H9 (cell line): Measurements from ENCODE around the gene MYOD1. TPM values are rescaled to one million over a fixed set of nuclear protein-coding genes. Genes with fewer than 3 reads are reported as not detected.

Source experiments
- DNase-seq: peaks from one replicate; pipeline ENCODE4 v3.0.0-alpha.2; 2017
- H2AFZ ChIP-seq: one replicate; pipeline ENCODE4 v1.6.1; 2013; ENCODE audit warnings: mild to moderate bottlenecking, low read length, control low read depth, moderate library complexity
- H2AK5ac ChIP-seq: 2 replicates; pipeline ENCODE4 v1.6.1; 2013; ENCODE audit warnings: low read length, control low read depth, mixed read lengths; ENCODE audit not compliant: insufficient read length
- H2BK120ac ChIP-seq: one replicate; pipeline ENCODE4 v1.6.1; 2013; ENCODE audit warnings: low read depth, mild to moderate bottlenecking, low read length, control low read depth, inconsistent platforms; ENCODE audit not compliant: poor library complexity, severe bottlenecking
- H2BK12ac ChIP-seq: 2 replicates; pipeline ENCODE4 v1.6.1; 2013; ENCODE audit warnings: low read length, control low read depth, mixed read lengths, low read depth; ENCODE audit not compliant: insufficient read length
- H2BK15ac ChIP-seq: 2 replicates; pipeline ENCODE4 v1.6.1; 2013; ENCODE audit warnings: low read depth, low read length, control low read depth
- H2BK20ac ChIP-seq: one replicate; pipeline ENCODE4 v1.6.1; 2013; ENCODE audit warnings: low read depth, mild to moderate bottlenecking, low read length, control low read depth, inconsistent platforms; ENCODE audit not compliant: poor library complexity, severe bottlenecking
- H2BK5ac ChIP-seq: 2 replicates; pipeline ENCODE4 v1.6.1; 2013; ENCODE audit warnings: low read length, control low read depth, mixed read lengths; ENCODE audit not compliant: insufficient read length
- H3K14ac ChIP-seq: 2 replicates; pipeline ENCODE4 v1.6.1; 2013; ENCODE audit warnings: low read length, control low read depth; ENCODE audit not compliant: insufficient read depth
- H3K18ac ChIP-seq: 2 replicates; pipeline ENCODE4 v1.6.1; 2013; ENCODE audit warnings: low read depth, mild to moderate bottlenecking, mixed read lengths, low read length, control low read depth; ENCODE audit not compliant: insufficient read length
- H3K23ac ChIP-seq: 2 replicates; pipeline ENCODE4 v1.6.1; 2013; ENCODE audit warnings: low read length, control low read depth, mixed read lengths, low read depth; ENCODE audit not compliant: insufficient read length
- H3K23me2 ChIP-seq: 2 replicates; pipeline ENCODE4 v1.6.1; 2013; ENCODE audit warnings: low read depth, mild to moderate bottlenecking, mixed read lengths, low read length, control low read depth; ENCODE audit not compliant: insufficient read length, poor library complexity, severe bottlenecking
- H3K27ac ChIP-seq: 2 replicates; pipeline ENCODE4 v1.5.1; 2013; ENCODE audit warnings: low read length, control low read depth, mixed read lengths, low read depth; ENCODE audit not compliant: insufficient read length
- H3K27me3 ChIP-seq: 2 replicates; pipeline ENCODE4 v1.6.1; 2013; ENCODE audit warnings: low read length, control low read depth, inconsistent platforms; ENCODE audit not compliant: insufficient read depth
- H3K4ac ChIP-seq: 2 replicates; pipeline ENCODE4 v1.6.1; 2013; ENCODE audit warnings: low read depth, mild to moderate bottlenecking, control low read depth, inconsistent platforms, low read length, moderate library complexity
- H3K4me1 ChIP-seq: 2 replicates; pipeline ENCODE4 v1.6.1; 2013; ENCODE audit warnings: low read length, control low read depth, inconsistent platforms; ENCODE audit not compliant: insufficient read depth
- H3K4me2 ChIP-seq: 2 replicates; pipeline ENCODE4 v1.6.1; 2013; ENCODE audit warnings: low read length, control low read depth, mixed read lengths; ENCODE audit not compliant: insufficient read length, insufficient read depth
- H3K56ac ChIP-seq: 2 replicates; pipeline ENCODE4 v1.6.1; 2013; ENCODE audit warnings: low read depth, mild to moderate bottlenecking, mixed read lengths, low read length, control low read depth; ENCODE audit not compliant: insufficient read length
- H3K79me1 ChIP-seq: 2 replicates; pipeline ENCODE4 v1.6.1; 2013; ENCODE audit warnings: low read depth, mild to moderate bottlenecking, moderate library complexity, low read length, control low read depth, inconsistent platforms; ENCODE audit not compliant: insufficient read depth, poor library complexity, severe bottlenecking
- H3K79me2 ChIP-seq: 2 replicates; pipeline ENCODE4 v1.6.1; 2013; ENCODE audit warnings: low read length, control low read depth, inconsistent platforms; ENCODE audit not compliant: insufficient read depth
- H3K9ac ChIP-seq: 2 replicates; pipeline ENCODE4 v1.6.1; 2013; ENCODE audit warnings: low read length, control low read depth, mixed read lengths; ENCODE audit not compliant: insufficient read length; ENCODE audit errors: extremely low read depth
- H3K9me3 ChIP-seq: one replicate; pipeline ENCODE4 v1.6.1; 2013; ENCODE audit warnings: low read depth, low read length, inconsistent platforms; ENCODE audit not compliant: control insufficient read depth
- H3T11ph ChIP-seq: one replicate; pipeline ENCODE4 v1.6.1; 2013; ENCODE audit warnings: mild to moderate bottlenecking, low read length, control low read depth, inconsistent platforms
- H4K20me1 ChIP-seq: one replicate; pipeline ENCODE4 v1.6.1; 2013; ENCODE audit not compliant: control insufficient read depth, insufficient read length, insufficient read depth
- H4K5ac ChIP-seq: 2 replicates; pipeline ENCODE4 v1.6.1; 2013; ENCODE audit warnings: low read depth, mild to moderate bottlenecking, mixed read lengths, low read length, control low read depth; ENCODE audit not compliant: insufficient read length
- H4K8ac ChIP-seq: replicated peaks from 2 replicates; pipeline ENCODE4 v1.6.1; 2013; ENCODE audit warnings: low read length, control low read depth, mixed read lengths, low read depth; ENCODE audit not compliant: insufficient read length
- H4K91ac ChIP-seq: 2 replicates; pipeline ENCODE4 v1.6.1; 2013; ENCODE audit warnings: low read depth, mild to moderate bottlenecking, moderate library complexity, mixed read lengths, low read length, control low read depth; ENCODE audit not compliant: insufficient read length
- H3K27ac Mint-ChIP-seq, 3 experiments: 2 replicates in 2 of 3; 3 replicates in 1 of 3; pipeline ENCODE4 v1.8.0; 2020 to 2021; ENCODE audit warnings: mixed read lengths in 3 of 3, mild to moderate bottlenecking in 1 of 3, moderate library complexity in 1 of 3
- H3K27me3 Mint-ChIP-seq: 2 replicates; pipeline ENCODE4 v1.8.0; 2021; ENCODE audit warnings: low read depth, mild to moderate bottlenecking, moderate library complexity, mixed read lengths
- H3K36me3 Mint-ChIP-seq, 3 experiments: 2 replicates in 2 of 3; 3 replicates in 1 of 3; pipeline ENCODE4 v1.8.0; 2020 to 2021; ENCODE audit warnings: low read depth in 3 of 3, mixed read lengths in 3 of 3; ENCODE audit not compliant: insufficient read depth in 1 of 3
- H3K4me1 Mint-ChIP-seq, 2 experiments: 2 replicates each; pipeline ENCODE4 v1.8.0; 2020; ENCODE audit warnings: mixed read lengths in 2 of 2
- H3K4me3 Mint-ChIP-seq, 2 experiments: 2 replicates in 1 of 2; 3 replicates in 1 of 2; pipeline ENCODE4 v1.8.0; 2020 to 2021; ENCODE audit warnings: mild to moderate bottlenecking in 2 of 2, mixed read lengths in 2 of 2, moderate library complexity in 1 of 2
- H3K9me3 Mint-ChIP-seq, 2 experiments: 2 replicates in 1 of 2; 3 replicates in 1 of 2; pipeline ENCODE4 v1.8.0; 2020; ENCODE audit warnings: mild to moderate bottlenecking in 2 of 2, mixed read lengths in 2 of 2, moderate library complexity in 1 of 2
- CTCF ChIP-seq: fragments of 200-600 bp; sonication (generic); conservative IDR thresholded peaks from 3 replicates; pipeline ENCODE4 v1.8.0; 2021; ENCODE audit warnings: antibody characterized with exemption, mild to moderate bottlenecking
- WGBS: extraction: QIAGEN DNeasy Blood & Tissue Kit; methylation state at CpG from one replicate; pipeline ENCODE4 v1.1.7; 2013; ENCODE audit warnings: missing lambda C conversion rate, low lambda C conversion rate, mixed read lengths; ENCODE audit not compliant: insufficient read length; ENCODE audit errors: extremely low coverage; 5-methylcytosine and 5-hydroxymethylcytosine counted together
- total RNA-seq: library from RNA; stranded (reverse); gene quantifications from 2 replicates; pipeline ENCODE4 v1.2.1, GENCODE V29; 2021

Gene MYOD1
- total RNA-seq, 1 experiment from 2014 or later: not detected

- Histone ChIP-seq H3K18ac (no peak overlapping the region), H2AFZ (no peak overlapping the region), H4K91ac (no peak overlapping the region), H4K5ac (no peak overlapping the region), H2BK20ac (no peak overlapping the region), H3K23ac (no peak overlapping the region), H4K20me1 (no peaks in the 10 kb centered on the region), H3K14ac (no peak overlapping the region), H3K56ac (no peak overlapping the region), H3K79me2 (no peaks in the 10 kb centered on the region), H3K9me3 (no peaks in the 10 kb centered on the region), H2BK5ac (no peak overlapping the region), H3T11ph (no peak overlapping the region), H3K4me2 (no peak overlapping the region), H3K27me3 (no peaks in the 10 kb centered on the region), H2BK120ac (no peak overlapping the region), H2BK15ac (no peak overlapping the region), H2BK12ac (no peak overlapping the region), H2AK5ac (no peak overlapping the region), H3K23me2 (no peaks in the 10 kb centered on the region), H3K79me1 (no peaks in the 10 kb centered on the region), H3K4ac (no peak overlapping the region), H4K8ac (no peak overlapping the region), H3K4me1 (no peaks in the 10 kb centered on the region), H3K27ac (no peak overlapping the region), H3K9ac (no peak overlapping the region)
- no peak for TF ChIP-seq CTCF
- H3K27ac Mint-ChIP-seq: no peak overlapping the region
- H3K27me3 Mint-ChIP-seq: peaks cover 46% of the 10 kb centered on the region
- peaks cover 0 to 4% of the 10 kb centered on the region in 2 experiments; a peak in 1 of 4 replicates for H3K4me1 Mint-ChIP-seq
- no CpG with 5 or more reads among the region's 5 CpGs for WGBS
- H3K9me3 Mint-ChIP-seq: no peaks in the 10 kb centered on the region
- H3K36me3 Mint-ChIP-seq: no peaks in the 10 kb centered on the region
- no peak overlapping the region for H3K4me3 Mint-ChIP-seq
- no peak for DNase-seq
Observed at GRCh38 chr11:17684550-17684949, 34.8 kb upstream of the MYOD1 start.
